MM.1S (cell line): ENCODE data around the gene DCPS.

Experiments
- DNase-seq: peaks from one replicate; pipeline ENCODE4 v3.0.0-alpha.2; 2015
- H2AFZ ChIP-seq: fragments of 300-600 bp; sonication (generic); 2 replicates; pipeline ENCODE4 v1.6.0; 2016; ENCODE audit warnings: antibody characterized with exemption, low read length
- H3F3A ChIP-seq: fragments of 300-600 bp; sonication (generic); 2 replicates; pipeline ENCODE4 v1.6.1; 2016; ENCODE audit warnings: mild to moderate bottlenecking, antibody characterized with exemption, low read length, moderate library complexity, mixed read lengths; ENCODE audit not compliant: insufficient read depth
- H3K27ac ChIP-seq: fragments of 300-600 bp; sonication (generic); 2 replicates; pipeline ENCODE4 v1.5.1; 2016; ENCODE audit warnings: mild to moderate bottlenecking, low read length
- H3K27me3 ChIP-seq: fragments of 300-600 bp; sonication (generic); replicated peaks from 2 replicates; pipeline ENCODE4 v1.6.0; 2016; ENCODE audit warnings: low read length; ENCODE audit not compliant: insufficient read depth
- H3K36me3 ChIP-seq: fragments of 300-600 bp; sonication (generic); replicated peaks from 2 replicates; pipeline ENCODE4 v1.6.1; 2016; ENCODE audit warnings: mild to moderate bottlenecking, low read length, mixed read lengths; ENCODE audit not compliant: insufficient read depth
- H3K4me1 ChIP-seq: fragments of 300-600 bp; sonication (generic); 2 replicates; pipeline ENCODE4 v1.6.1; 2016; ENCODE audit warnings: low read length, mixed read lengths
- H3K4me2 ChIP-seq: fragments of 300-600 bp; sonication (generic); 2 replicates; pipeline ENCODE4 v1.6.0; 2016; ENCODE audit warnings: low read depth, low read length
- H3K4me3 ChIP-seq: fragments of 300-600 bp; sonication (generic); 2 replicates; pipeline ENCODE4 v1.5.1; 2016; ENCODE audit warnings: low read length, mixed read lengths
- H3K79me2 ChIP-seq: fragments of 300-600 bp; sonication (generic); 2 replicates; pipeline ENCODE4 v1.6.1; 2016; ENCODE audit warnings: mixed run types, low read length, mixed read lengths
- H3K9ac ChIP-seq: fragments of 300-600 bp; sonication (generic); 2 replicates; pipeline ENCODE4 v1.6.1; 2016; ENCODE audit warnings: low read length, mixed read lengths
- H3K9me2 ChIP-seq: fragments of 300-600 bp; sonication (generic); replicated peaks from 2 replicates; pipeline ENCODE4 v1.6.1; 2016; ENCODE audit warnings: mild to moderate bottlenecking, low read length, mixed read lengths; ENCODE audit not compliant: insufficient read depth
- H3K9me3 ChIP-seq: fragments of 300-600 bp; sonication (generic); replicated peaks from 2 replicates; pipeline ENCODE4 v1.6.1; 2016; ENCODE audit warnings: mild to moderate bottlenecking, low read length, mixed read lengths; ENCODE audit not compliant: insufficient read depth
- H4K20me1 ChIP-seq: fragments of 300-600 bp; sonication (generic); 2 replicates; pipeline ENCODE4 v1.6.1; 2016; ENCODE audit warnings: mild to moderate bottlenecking, low read length, moderate library complexity, mixed read lengths; ENCODE audit not compliant: insufficient read depth
- CTCF ChIP-seq: fragments of 300-600 bp; sonication (generic); IDR thresholded peaks from 2 replicates; pipeline ENCODE4 v1.5.1; 2016; ENCODE audit warnings: antibody characterized with exemption, low read length, mixed read lengths
- EZH2 ChIP-seq: fragments of 300-600 bp; sonication (generic); optimal IDR thresholded peaks from 2 replicates; pipeline ENCODE3; 2017; ENCODE audit warnings: low read depth, mild to moderate bottlenecking, antibody characterized with exemption, low read length, mixed read lengths
- EZH2phosphoT487 ChIP-seq: fragments of 300-600 bp; sonication (generic); IDR thresholded peaks from 2 replicates; pipeline ENCODE4 v1.6.1; 2018; ENCODE audit warnings: antibody characterized with exemption, low read length

Gene DCPS

DNA sequence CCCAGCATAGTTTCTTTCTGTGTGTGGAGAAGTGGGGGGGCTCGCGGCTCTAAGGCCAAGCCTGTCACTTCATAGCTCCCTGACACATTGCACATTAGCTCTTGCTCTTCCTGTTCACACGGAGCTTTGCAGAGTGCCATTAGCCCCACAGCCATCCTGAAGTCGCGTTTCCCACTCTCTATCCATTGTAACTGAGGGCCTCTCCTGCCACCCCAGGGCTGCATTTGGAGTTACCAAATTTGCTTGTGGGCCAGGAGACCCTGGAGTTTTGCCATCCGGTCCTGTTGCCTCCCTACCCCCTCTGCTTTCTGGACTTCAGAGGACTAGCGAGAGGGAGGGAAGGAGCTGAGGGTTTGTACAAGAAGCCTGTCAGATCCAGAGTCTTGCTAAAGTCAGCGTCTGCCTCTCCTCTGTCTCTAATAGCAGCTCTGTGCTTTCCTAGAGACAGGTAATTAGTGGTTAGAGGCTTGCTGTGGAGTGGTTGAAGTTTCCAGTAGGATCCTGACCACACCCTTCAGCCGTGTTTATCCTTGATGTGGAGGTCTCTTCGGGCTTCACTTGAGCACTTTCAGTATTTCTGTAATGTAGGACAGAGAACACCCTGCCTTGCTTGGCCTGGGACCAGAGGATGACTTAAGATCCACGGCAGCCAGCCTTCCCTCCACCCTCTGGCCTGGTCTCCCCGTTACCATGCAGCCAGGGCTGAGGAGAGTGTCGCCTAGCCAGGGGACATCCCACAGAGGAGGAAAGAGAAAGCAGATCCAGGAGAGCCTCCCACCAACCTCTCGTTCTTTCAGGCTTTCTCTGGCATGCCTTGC lies 14.1 kb downstream of the DCPS start:
- Histone ChIP-seq H3K4me3 (no peak overlapping the region), H3K9me2 (no peaks in the 10 kb centered on the region), H3F3A (peaks cover 33% of the 10 kb centered on the region), H3K36me3 (0 out of 2 replicates have a peak, but pooled peaks cover 4% of the 10 kb centered on the region), H3K9me3 (no peaks in the 10 kb centered on the region), H3K4me2 (peak overlapping the region; percentile 35; the same call in 1 of the 2 replicates), H3K4me1 (peaks cover 38% of the 10 kb centered on the region), H3K27me3 (no peaks in the 10 kb centered on the region), H3K9ac (no peak overlapping the region), H4K20me1 (no peaks in the 10 kb centered on the region), H3K79me2 (peaks cover 92% of the 10 kb centered on the region), H2AFZ (no peak overlapping the region), H3K27ac (peak overlapping the region; percentile 45; the same call in 1 of the 2 replicates)
- peak; percentile 31 for DNase-seq
- TF ChIP-seq CTCF, result no peak
- TF ChIP-seq EZH2phosphoT487, result no peak
- no peak for TF ChIP-seq EZH2

GRCh38 chr11:126318574-126319373 lies 14.9 kb downstream of the DCPS start:
- H4K20me1 ChIP-seq, result no peaks in the 10 kb centered on the region
- peak; percentile 67 for DNase-seq
- no peak overlapping the region for H3K9ac ChIP-seq
- H3K36me3 ChIP-seq, result 0 out of 2 replicates have a peak, but pooled peaks cover 4% of the 10 kb centered on the region
- H3K79me2 ChIP-seq, result peaks cover 92% of the 10 kb centered on the region
- no peaks in the 10 kb centered on the region for H3K9me3 ChIP-seq
- no peaks in the 10 kb centered on the region for H3K27me3 ChIP-seq
- H3F3A ChIP-seq, result peaks cover 25% of the 10 kb centered on the region
- peak overlapping the region; percentile 35 for H3K4me2 ChIP-seq
- H3K9me2 ChIP-seq, result no peaks in the 10 kb centered on the region
- H3K27ac ChIP-seq, result peak overlapping the region; percentile 45; the same call in 1 of the 2 replicates
- no peak overlapping the region for H2AFZ ChIP-seq
- no peak overlapping the region for H3K4me3 ChIP-seq
- TF ChIP-seq EZH2phosphoT487 (no peak), EZH2 (no peak), CTCF (no peak)
- H3K4me1 ChIP-seq, result peaks cover 30% of the 10 kb centered on the region

DNA sequence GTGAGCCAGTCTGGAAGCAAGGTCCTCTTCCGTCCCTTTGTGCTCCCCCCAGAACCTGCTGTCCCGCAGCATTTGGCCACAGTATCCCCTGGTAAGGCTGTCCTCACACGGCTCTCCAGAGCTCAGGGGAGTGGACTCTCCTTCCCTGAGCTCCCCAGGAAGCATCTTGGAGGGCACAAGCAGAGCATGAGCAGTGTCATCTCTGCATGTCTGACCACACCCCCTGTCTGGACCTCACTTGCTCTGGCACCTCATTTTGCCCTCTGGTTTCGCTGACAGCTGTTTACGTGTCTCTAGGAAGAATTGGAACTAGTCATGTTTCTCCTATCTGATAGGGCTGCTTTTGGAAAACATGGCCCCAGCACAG lies 15.5 kb downstream of the DCPS start:
- Histone ChIP-seq H3K4me3 (no peak overlapping the region), H3K79me2 (peaks cover 93% of the 10 kb centered on the region), H3K9ac (no peak overlapping the region), H2AFZ (no peak overlapping the region), H3K27me3 (no peaks in the 10 kb centered on the region), H3K27ac (peak overlapping the region; percentile 45; the same call in 1 of the 2 replicates), H4K20me1 (no peaks in the 10 kb centered on the region), H3F3A (peaks cover 24% of the 10 kb centered on the region), H3K9me2 (no peaks in the 10 kb centered on the region), H3K4me2 (peak overlapping the region; percentile 35; the same call in 1 of the 2 replicates), H3K4me1 (peaks cover 25% of the 10 kb centered on the region), H3K9me3 (no peaks in the 10 kb centered on the region), H3K36me3 (0 out of 2 replicates have a peak, but pooled peaks cover 4% of the 10 kb centered on the region)
- no peak for TF ChIP-seq EZH2
- DNase-seq, result no peak
